Stimulated activated CD8-positive, alpha-beta memory T cell treated with anti-CD3 and anti-CD28 coated beads, Interleukin-4, amount 100 ng/mL, for 24 hours (primary cell): ENCODE measurements around the gene IL17RD.

Experiments used
- DNase-seq: peaks from one replicate; pipeline ENCODE4 v3.0.0-alpha.2; 2020; ENCODE audit warnings: low read depth

IL17RD gene

GRCh38 chr3:57158813-57159738 is 6.1 kb downstream of the IL17RD start:
- no peak for DNase-seq

GRCh38 chr3:57158325-57158724 is 6.8 kb downstream of the IL17RD start:
- DNase-seq, result no peak

- no peak for DNase-seq
Observed at GRCh38 chr3:57157545-57157944, 7.6 kb downstream of the IL17RD start.

- no peak for DNase-seq
Observed at GRCh38 chr3:57155310-57155643, 9.9 kb downstream of the IL17RD start.

GRCh38 chr3:57154470-57155309 is 10.5 kb downstream of the IL17RD start:
- no peak for DNase-seq

GRCh38 chr3:57152151-57153143 is 12.7 kb downstream of the IL17RD start:
- DNase-seq, result no peak

- DNase-seq, result no peak
Observed at GRCh38 chr3:57151749-57152148, 13.4 kb downstream of the IL17RD start.

- no peak for DNase-seq
Observed at GRCh38 chr3:57151021-57151449, 14.1 kb downstream of the IL17RD start.

- no peak for DNase-seq
Observed at GRCh38 chr3:57150113-57150581, 15.0 kb downstream of the IL17RD start.

GRCh38 chr3:57147071-57147470 is 18.1 kb downstream of the IL17RD start:
- no peak for DNase-seq

- DNase-seq, result no peak
Observed at GRCh38 chr3:57145852-57146251, 19.3 kb downstream of the IL17RD start.

- DNase-seq, result no peak
Observed at GRCh38 chr3:57144952-57145351, 20.2 kb downstream of the IL17RD start.

GRCh38 chr3:57143886-57144459 is 21.2 kb downstream of the IL17RD start:
- no peak for DNase-seq

GRCh38 chr3:57142411-57142723 is 22.8 kb downstream of the IL17RD start:
- DNase-seq, result no peak

- DNase-seq, result no peak
Observed at GRCh38 chr3:57141719-57142410, 23.3 kb downstream of the IL17RD start.

- no peak for DNase-seq
Observed at GRCh38 chr3:57140894-57141293, 24.3 kb downstream of the IL17RD start.

- no peak for DNase-seq
Observed at GRCh38 chr3:57135964-57136719, 29.0 kb downstream of the IL17RD start.

- no peak for DNase-seq
Observed at GRCh38 chr3:57133157-57133556, 32.0 kb downstream of the IL17RD start.

GRCh38 chr3:57132674-57133073 is 32.5 kb downstream of the IL17RD start:
- no peak for DNase-seq

- no peak for DNase-seq
Observed at GRCh38 chr3:57131210-57131588, 34.0 kb downstream of the IL17RD start.
